Liver (tissue), 9 donors: ENCODE data around the gene SLC25A13. TPM values are rescaled to one million over a fixed set of nuclear protein-coding genes. Genes with fewer than 3 reads are reported as not detected.

Experiments
- DNase-seq: peaks from one replicate; pipeline ENCODE4 v3.0.0-alpha.2; 2017; ENCODE audit warnings: low spot score
- H3K27ac ChIP-seq, 2 donors: one replicate each; pipeline ENCODE4 v1.7.0; 2013; ENCODE audit warnings: inconsistent platforms in 2 of 2, low read length in 2 of 2, control low read depth in 1 of 2, low read depth in 1 of 2, mild to moderate bottlenecking in 1 of 2
- H3K27me3 ChIP-seq, 4 donors: one replicate each; pipeline versions ENCODE4 v1.6.1 to v1.7.0; 2013; ENCODE audit warnings: low read length in 3 of 4, inconsistent platforms in 1 of 4, mild to moderate bottlenecking in 1 of 4, moderate library complexity in 1 of 4; ENCODE audit not compliant: control insufficient read depth in 4 of 4, insufficient read depth in 4 of 4
- H3K36me3 ChIP-seq, 4 donors: one replicate each; pipeline versions ENCODE4 v1.6.1 to v1.7.0; 2013; ENCODE audit warnings: low read length in 3 of 4, mild to moderate bottlenecking in 3 of 4, low read depth in 1 of 4, moderate library complexity in 1 of 4; ENCODE audit not compliant: control insufficient read depth in 4 of 4, insufficient read depth in 3 of 4
- H3K4me1 ChIP-seq, 4 donors: one replicate each; pipeline versions ENCODE4 v1.6.1 to v1.7.0; 2013; ENCODE audit warnings: low read length in 3 of 4, mild to moderate bottlenecking in 3 of 4, moderate library complexity in 1 of 4; ENCODE audit not compliant: control insufficient read depth in 4 of 4, insufficient read depth in 4 of 4
- H3K4me3 ChIP-seq, 3 donors: one replicate each; pipeline versions ENCODE4 v1.6.1 to v1.7.0; 2013; ENCODE audit warnings: low read length in 3 of 3, control low read depth in 1 of 3, low read depth in 1 of 3, mild to moderate bottlenecking in 1 of 3
- H3K9ac ChIP-seq, 2 donors: one replicate each; pipeline ENCODE4 v1.7.0; 2013; ENCODE audit warnings: low read length in 2 of 2, mild to moderate bottlenecking in 2 of 2, moderate library complexity in 2 of 2, control low read depth in 1 of 2, low read depth in 1 of 2
- H3K9me3 ChIP-seq, 4 donors: one replicate each; pipeline versions ENCODE4 v1.6.1 to v1.7.0; 2013; ENCODE audit warnings: low read length in 3 of 4; ENCODE audit not compliant: control insufficient read depth in 4 of 4
- CTCF ChIP-seq: fragments of 150-350 bp; IDR thresholded peaks from 2 replicates; pipeline ENCODE4 v1.5.1; 2017; ENCODE audit warnings: improper control_type of control experiment, low read depth, low read length; ENCODE audit not compliant: missing input control
- EGR1 ChIP-seq, 2 donors: IDR thresholded peaks; 2 replicates each; pipeline ENCODE4 v1.6.1; 2016 to 2018; ENCODE audit warnings: antibody characterized with exemption in 2 of 2, low read depth in 2 of 2
- FOXA1 ChIP-seq: IDR thresholded peaks from 2 replicates; pipeline ENCODE4 v1.6.1; 2016; ENCODE audit warnings: antibody characterized with exemption
- FOXA2 ChIP-seq: IDR thresholded peaks from 2 replicates; pipeline ENCODE4 v1.6.1; 2016; ENCODE audit warnings: antibody characterized with exemption
- GABPA ChIP-seq, 2 donors: IDR thresholded peaks in 1 of 2; conservative IDR thresholded peaks in 1 of 2; 2 replicates each; pipeline ENCODE4 v1.6.1; 2016; ENCODE audit warnings: antibody characterized with exemption in 2 of 2, mild to moderate bottlenecking in 1 of 2, moderate library complexity in 1 of 2
- HNF4A ChIP-seq, 2 donors: conservative IDR thresholded peaks; 2 replicates each; pipeline ENCODE4 v1.6.1; 2016; ENCODE audit warnings: antibody characterized with exemption in 2 of 2, mild to moderate bottlenecking in 2 of 2
- HNF4G ChIP-seq: IDR thresholded peaks from 2 replicates; pipeline ENCODE4 v1.6.1; 2016; ENCODE audit warnings: antibody characterized with exemption
- JUND ChIP-seq, 2 donors: IDR thresholded peaks; 2 replicates each; pipeline ENCODE4 v1.6.1; 2016; ENCODE audit warnings: antibody characterized with exemption in 2 of 2
- MAX ChIP-seq: IDR thresholded peaks from 2 replicates; pipeline ENCODE4 v1.6.1; 2016; ENCODE audit warnings: antibody characterized with exemption
- NR2F2 ChIP-seq: IDR thresholded peaks from 2 replicates; pipeline ENCODE4 v1.6.1; 2016; ENCODE audit warnings: antibody characterized with exemption
- RAD21 ChIP-seq, 2 donors: IDR thresholded peaks; 2 replicates each; pipeline ENCODE4 v1.6.1; 2016; ENCODE audit warnings: antibody characterized with exemption in 2 of 2, mild to moderate bottlenecking in 2 of 2
- RXRA ChIP-seq, 2 donors: IDR thresholded peaks; 2 replicates each; pipeline ENCODE4 v1.6.1; 2017 to 2018; ENCODE audit warnings: antibody characterized with exemption in 2 of 2, mild to moderate bottlenecking in 1 of 2
- SP1 ChIP-seq: IDR thresholded peaks from 2 replicates; pipeline ENCODE4 v1.6.1; 2018; ENCODE audit warnings: antibody characterized with exemption, mild to moderate bottlenecking
- TAF1 ChIP-seq: conservative IDR thresholded peaks from 2 replicates; pipeline ENCODE4 v1.6.1; 2016; ENCODE audit warnings: antibody characterized with exemption, mild to moderate bottlenecking
- YY1 ChIP-seq: IDR thresholded peaks from 2 replicates; pipeline ENCODE4 v1.6.1; 2016; ENCODE audit warnings: antibody characterized with exemption, mild to moderate bottlenecking
- ZBTB33 ChIP-seq: IDR thresholded peaks from 2 replicates; pipeline ENCODE4 v1.6.1; 2016; ENCODE audit warnings: antibody characterized with exemption
- WGBS: extraction: QIAGEN DNeasy Blood & Tissue Kit; methylation state at CpG from one replicate; pipeline ENCODE4 v1.1.7; 2013; 5-methylcytosine and 5-hydroxymethylcytosine counted together
- polyA plus RNA-seq, 2 donors: library from polyadenylated mRNA; stranded (reverse) in 1 of 2; unstranded in 1 of 2; fragments of 200-250 nt in 1 of 2; fragments of >200 nt in 1 of 2; fragmentation: Nextera tagmentation in 1 of 2; extraction: Ambion mirVana in 1 of 2; gene quantifications; one replicate each; pipeline versions ENCODE4 v1.2.1 to v1.2.3, GENCODE V29; 2013 to 2015
- total RNA-seq, 2 donors: library from RNA; depleted of rRNA; stranded (reverse); fragments of >200 nt; gene quantifications; one replicate each; pipeline ENCODE4 v1.2.3, GENCODE V29; 2014
- TF ChIP-seq, protein P1 (sequence below): IDR thresholded peaks from 2 replicates; pipeline ENCODE4 v1.6.1; 2016; ENCODE audit warnings: antibody characterized with exemption
- TF ChIP-seq, protein P2 (sequence below): IDR thresholded peaks from 2 replicates; pipeline ENCODE4 v1.6.1; 2016; ENCODE audit warnings: antibody characterized with exemption, mild to moderate bottlenecking
- donor health status: healthy.
- donor health status: healthy.
- donor health status: healthy.
- donor health status: healthy.
- donor health status: healthy.

The SLC25A13 gene
- total and polyA plus RNA-seq, 4 donors: 45.6 to 116 (median 63.9) TPM

DNA sequence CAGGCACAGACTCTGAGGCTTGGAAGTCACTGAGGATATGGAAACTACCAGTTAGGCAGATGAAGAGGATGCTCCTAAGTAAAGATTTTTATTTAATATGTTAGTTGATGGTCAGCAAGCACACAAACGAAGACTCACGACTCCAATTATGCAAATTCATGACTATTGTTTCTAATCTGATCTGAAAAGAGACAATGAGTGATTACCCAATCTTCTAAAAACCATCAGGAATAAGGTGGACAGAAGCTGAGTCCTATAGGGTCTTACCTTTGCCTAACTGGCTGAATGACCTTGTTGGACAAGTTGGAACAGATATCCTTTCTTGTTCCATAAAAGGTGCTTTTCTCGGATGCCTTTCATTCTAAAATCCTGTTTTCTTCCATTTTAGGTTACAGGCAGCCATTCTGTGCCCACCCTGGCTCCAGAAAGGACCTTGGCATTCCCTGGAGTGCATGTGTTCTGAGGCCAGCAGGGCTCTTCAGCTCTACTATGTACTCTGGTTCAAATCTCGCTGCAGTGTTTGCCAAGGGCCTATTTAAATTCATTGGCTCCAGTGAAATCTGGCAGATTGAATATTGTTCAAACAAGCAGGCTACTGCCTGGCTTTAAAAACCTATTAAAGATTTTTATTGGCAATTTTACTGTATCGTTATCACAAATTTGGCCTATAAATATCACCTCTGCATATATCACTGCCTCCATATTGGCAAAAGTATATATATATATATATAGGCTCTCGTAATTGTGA is 77.5 kb downstream of the SLC25A13 start:
- no peaks in the 10 kb centered on the region for H3K27me3 ChIP-seq
- no peak for DNase-seq
- H3K9ac ChIP-seq: no peak overlapping the region
- H3K4me3 ChIP-seq: no peak overlapping the region
- peaks cover 6 to 26% (median 20%) of the 10 kb centered on the region in 4 donors for H3K4me1 ChIP-seq
- TF ChIP-seq HNF4A (conservative IDR thresholded peaks at IDR 0.05) (peak in 1 of 2 donors; percentile 54), TAF1 (no peak)
- no peaks in the 10 kb centered on the region for H3K36me3 ChIP-seq
- 67% methylated on average over 6 of the region's 6 CpGs for WGBS
- no peak overlapping the region for H3K27ac ChIP-seq
- no peaks in the 10 kb centered on the region for H3K9me3 ChIP-seq

- no peak overlapping the region for H3K9ac ChIP-seq
- 100% methylated on average over 2 of the region's 2 CpGs for WGBS
Measured at GRCh38 chr7:96243241-96243640, 78.7 kb downstream of the SLC25A13 start.

More at GRCh38 chr7:96243241-96243640, 78.7 kb downstream of the SLC25A13 start:
- Histone ChIP-seq H3K36me3 (no peaks in the 10 kb centered on the region), H3K4me3 (no peak overlapping the region), H3K9me3 (no peaks in the 10 kb centered on the region), H3K4me1 (peaks cover 6 to 18% (median 13%) of the 10 kb centered on the region in 4 donors), H3K27ac (no peak overlapping the region), H3K27me3 (no peaks in the 10 kb centered on the region)
- TF ChIP-seq NR2F2: no peak
- TF ChIP-seq HNF4A (conservative IDR thresholded peaks at IDR 0.05): no peak
- no peak for TF ChIP-seq YY1
- TF ChIP-seq TAF1: no peak
- TF ChIP-seq HNF4G: no peak
- no peak for TF ChIP-seq ZBTB33
- TF ChIP-seq JUND (IDR thresholded peaks at IDR 0.05): no peak
- no peak for TF ChIP-seq RAD21 (IDR thresholded peaks at IDR 0.05)
- TF ChIP-seq EGR1 (IDR thresholded peaks at IDR 0.05; ENCODE audit: low read depth in 2 of 2): no peak
- TF ChIP-seq, protein P1, sequence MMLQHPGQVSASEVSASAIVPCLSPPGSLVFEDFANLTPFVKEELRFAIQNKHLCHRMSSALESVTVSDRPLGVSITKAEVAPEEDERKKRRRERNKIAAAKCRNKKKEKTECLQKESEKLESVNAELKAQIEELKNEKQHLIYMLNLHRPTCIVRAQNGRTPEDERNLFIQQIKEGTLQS: no peak
- no peak for TF ChIP-seq SP1
- no peak for TF ChIP-seq CTCF
- TF ChIP-seq MAX: no peak
- TF ChIP-seq RXRA (IDR thresholded peaks at IDR 0.05): no peak
- TF ChIP-seq, protein P2, sequence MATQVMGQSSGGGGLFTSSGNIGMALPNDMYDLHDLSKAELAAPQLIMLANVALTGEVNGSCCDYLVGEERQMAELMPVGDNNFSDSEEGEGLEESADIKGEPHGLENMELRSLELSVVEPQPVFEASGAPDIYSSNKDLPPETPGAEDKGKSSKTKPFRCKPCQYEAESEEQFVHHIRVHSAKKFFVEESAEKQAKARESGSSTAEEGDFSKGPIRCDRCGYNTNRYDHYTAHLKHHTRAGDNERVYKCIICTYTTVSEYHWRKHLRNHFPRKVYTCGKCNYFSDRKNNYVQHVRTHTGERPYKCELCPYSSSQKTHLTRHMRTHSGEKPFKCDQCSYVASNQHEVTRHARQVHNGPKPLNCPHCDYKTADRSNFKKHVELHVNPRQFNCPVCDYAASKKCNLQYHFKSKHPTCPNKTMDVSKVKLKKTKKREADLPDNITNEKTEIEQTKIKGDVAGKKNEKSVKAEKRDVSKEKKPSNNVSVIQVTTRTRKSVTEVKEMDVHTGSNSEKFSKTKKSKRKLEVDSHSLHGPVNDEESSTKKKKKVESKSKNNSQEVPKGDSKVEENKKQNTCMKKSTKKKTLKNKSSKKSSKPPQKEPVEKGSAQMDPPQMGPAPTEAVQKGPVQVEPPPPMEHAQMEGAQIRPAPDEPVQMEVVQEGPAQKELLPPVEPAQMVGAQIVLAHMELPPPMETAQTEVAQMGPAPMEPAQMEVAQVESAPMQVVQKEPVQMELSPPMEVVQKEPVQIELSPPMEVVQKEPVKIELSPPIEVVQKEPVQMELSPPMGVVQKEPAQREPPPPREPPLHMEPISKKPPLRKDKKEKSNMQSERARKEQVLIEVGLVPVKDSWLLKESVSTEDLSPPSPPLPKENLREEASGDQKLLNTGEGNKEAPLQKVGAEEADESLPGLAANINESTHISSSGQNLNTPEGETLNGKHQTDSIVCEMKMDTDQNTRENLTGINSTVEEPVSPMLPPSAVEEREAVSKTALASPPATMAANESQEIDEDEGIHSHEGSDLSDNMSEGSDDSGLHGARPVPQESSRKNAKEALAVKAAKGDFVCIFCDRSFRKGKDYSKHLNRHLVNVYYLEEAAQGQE: no peak
- TF ChIP-seq FOXA1: no peak
- TF ChIP-seq FOXA2: no peak
- no peak for TF ChIP-seq GABPA (IDR thresholded peaks at IDR 0.05 in 1 of 2, conservative IDR thresholded peaks at IDR 0.05 in 1 of 2)
- no peak for DNase-seq
